Esophagus muscularis mucosa (tissue), 4 donors: Measurements from ENCODE around the gene LSM8.

Experiments used
- EP300 ChIP-seq: sonication (generic); formaldehyde crosslinking; IDR thresholded peaks from one replicate; pipeline ENCODE4 v1.6.1; 2017; ENCODE audit warnings: antibody characterized with exemption
- POLR2A ChIP-seq: fragments of 450-650 bp; IDR thresholded peaks from one replicate; pipeline ENCODE4 v1.6.1; 2017; ENCODE audit warnings: antibody characterized with exemption, moderate library complexity, mild to moderate bottlenecking, low read depth
- POLR2AphosphoS5 ChIP-seq, 2 donors: sonication (generic); formaldehyde crosslinking; IDR thresholded peaks; one replicate each; pipeline ENCODE4 v1.6.1; 2017; ENCODE audit warnings: antibody characterized with exemption in 2 of 2
- TF ChIP-seq, protein P1 (sequence below), 3 experiments: fragments of 200-600 bp in 2 of 3; fragments of 450-650 bp in 1 of 3; sonication (generic) in 2 of 3; IDR thresholded peaks; one replicate each; pipeline ENCODE4 v1.5.1; 2017 to 2019; ENCODE audit warnings: antibody characterized with exemption in 3 of 3, mild to moderate bottlenecking in 2 of 3, moderate library complexity in 1 of 3

- no peak for TF ChIP-seq EP300
- TF ChIP-seq, protein P1, sequence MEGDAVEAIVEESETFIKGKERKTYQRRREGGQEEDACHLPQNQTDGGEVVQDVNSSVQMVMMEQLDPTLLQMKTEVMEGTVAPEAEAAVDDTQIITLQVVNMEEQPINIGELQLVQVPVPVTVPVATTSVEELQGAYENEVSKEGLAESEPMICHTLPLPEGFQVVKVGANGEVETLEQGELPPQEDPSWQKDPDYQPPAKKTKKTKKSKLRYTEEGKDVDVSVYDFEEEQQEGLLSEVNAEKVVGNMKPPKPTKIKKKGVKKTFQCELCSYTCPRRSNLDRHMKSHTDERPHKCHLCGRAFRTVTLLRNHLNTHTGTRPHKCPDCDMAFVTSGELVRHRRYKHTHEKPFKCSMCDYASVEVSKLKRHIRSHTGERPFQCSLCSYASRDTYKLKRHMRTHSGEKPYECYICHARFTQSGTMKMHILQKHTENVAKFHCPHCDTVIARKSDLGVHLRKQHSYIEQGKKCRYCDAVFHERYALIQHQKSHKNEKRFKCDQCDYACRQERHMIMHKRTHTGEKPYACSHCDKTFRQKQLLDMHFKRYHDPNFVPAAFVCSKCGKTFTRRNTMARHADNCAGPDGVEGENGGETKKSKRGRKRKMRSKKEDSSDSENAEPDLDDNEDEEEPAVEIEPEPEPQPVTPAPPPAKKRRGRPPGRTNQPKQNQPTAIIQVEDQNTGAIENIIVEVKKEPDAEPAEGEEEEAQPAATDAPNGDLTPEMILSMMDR (IDR thresholded peaks at IDR 0.05): no peak
- TF ChIP-seq POLR2AphosphoS5 (IDR thresholded peaks at IDR 0.05): no peak
- TF ChIP-seq POLR2A: no peak
Observed at GRCh38 chr7:118222591-118222990, 38.6 kb downstream of the LSM8 start.
